PC-3 (cell line): ENCODE measurements around the gene PSMD14. TPM values are rescaled to one million over a fixed set of nuclear protein-coding genes. Genes with fewer than 3 reads are reported as not detected.

Experiments
- ATAC-seq: fragments of 200-7000 bp; cut with Tn5 transposase; 2 replicates; pipeline ENCODE4 v1.9.1; 2020; ENCODE audit warnings: mild to moderate bottlenecking, moderate library complexity
- BruUV-seq: library from RNA; stranded (reverse); fragments of 400-500 nt; replicated peaks from 2 replicates; lab custom pipeline; 2021; lab: Mats Ljungman, UMichigan
- CTCF ChIA-PET: fragments of 300-600 bp; sonication (Branson Sonifier 250); formaldehyde crosslinking; loops from one replicate; lab custom pipeline; 2022; ENCODE audit warnings: antibody characterized with exemption; lab: Charles Lee
- POLR2A ChIA-PET: fragments of 300-600 bp; sonication (Branson Sonifier 250); formaldehyde crosslinking; loops from one replicate; lab custom pipeline; 2022; ENCODE audit warnings: antibody characterized with exemption; ENCODE audit not compliant: unreplicated experiment; lab: Charles Lee
- DNase-seq: peaks from one replicate; pipeline ENCODE4 v3.0.0-alpha.2; 2015
- H2AFZ ChIP-seq: fragments of 300-600 bp; sonication (generic); 2 replicates; pipeline ENCODE4 v1.6.0; 2016; ENCODE audit warnings: antibody characterized with exemption, low read length
- H3F3A ChIP-seq: fragments of 300-600 bp; sonication (generic); one replicate; pipeline ENCODE4 v1.6.0; 2017; ENCODE audit warnings: antibody characterized with exemption, low read length, control low read depth, mild to moderate bottlenecking; ENCODE audit not compliant: unreplicated experiment
- H3K27ac ChIP-seq: fragments of 300-600 bp; sonication (generic); 2 replicates; pipeline ENCODE4 v1.5.1; 2016; ENCODE audit warnings: mild to moderate bottlenecking, low read length
- H3K27me3 ChIP-seq: fragments of 300-600 bp; sonication (generic); 2 replicates; pipeline ENCODE4 v1.6.1; 2016; ENCODE audit warnings: low read length, mixed read lengths
- H3K36me3 ChIP-seq: fragments of 300-600 bp; sonication (generic); 2 replicates; pipeline ENCODE4 v1.6.1; 2016; ENCODE audit warnings: low read depth, mixed run types, low read length, mixed read lengths
- H3K4me1 ChIP-seq: fragments of 300-600 bp; sonication (generic); 2 replicates; pipeline ENCODE4 v1.5.1; 2016; ENCODE audit warnings: low read length; ENCODE audit not compliant: insufficient read depth
- H3K4me2 ChIP-seq: fragments of 300-600 bp; sonication (generic); 2 replicates; pipeline ENCODE4 v1.6.0; 2016; ENCODE audit warnings: low read length
- H3K4me3 ChIP-seq: fragments of 300-600 bp; sonication (generic); 2 replicates; pipeline ENCODE4 v1.5.1; 2016; ENCODE audit warnings: mild to moderate bottlenecking, low read length, mixed read lengths
- H3K79me2 ChIP-seq: fragments of 300-600 bp; sonication (generic); 2 replicates; pipeline ENCODE4 v1.6.1; 2017; ENCODE audit warnings: low read length, mixed read lengths
- H3K9ac ChIP-seq: fragments of 300-600 bp; sonication (generic); 2 replicates; pipeline ENCODE4 v1.6.0; 2016; ENCODE audit warnings: mild to moderate bottlenecking, low read length
- H3K9me2 ChIP-seq: fragments of 300-600 bp; sonication (generic); replicated peaks from 2 replicates; pipeline ENCODE4 v1.6.1; 2016; ENCODE audit warnings: mixed run types, low read length, mixed read lengths
- H3K9me3 ChIP-seq: fragments of 300-600 bp; sonication (generic); 2 replicates; pipeline ENCODE4 v1.6.1; 2016; ENCODE audit warnings: low read length, mixed read lengths
- H4K20me1 ChIP-seq: fragments of 300-600 bp; sonication (generic); 2 replicates; pipeline ENCODE4 v1.6.1; 2016; ENCODE audit warnings: low read length, mixed read lengths
- EZH2 ChIP-seq: fragments of 300-600 bp; sonication (generic); IDR thresholded peaks from one replicate; pipeline ENCODE4 v1.6.1; 2017; ENCODE audit warnings: antibody characterized with exemption, mild to moderate bottlenecking, low read length; ENCODE audit not compliant: unreplicated experiment
- EZH2phosphoT487 ChIP-seq: fragments of 300-600 bp; sonication (generic); IDR thresholded peaks from 2 replicates; pipeline ENCODE4 v1.6.1; 2018; ENCODE audit warnings: mild to moderate bottlenecking, antibody characterized with exemption, low read length, borderline replicate concordance
- intact Hi-C: fragments of 100-400 bp; cut with micrococcal nuclease; formaldehyde crosslinking; loops from 2 replicates; pipeline ENCODE4 v1.9.0; 2023
- total RNA-seq: library from RNA; depleted of rRNA; stranded (reverse); fragments of >200 nt; gene quantifications from 2 replicates; pipeline ENCODE4 v1.2.3, GENCODE V29; 2014
- TF ChIP-seq, protein P1 (sequence below): fragments of 300-600 bp; sonication (generic); conservative IDR thresholded peaks from 2 replicates; pipeline ENCODE4 v1.5.1; 2017; ENCODE audit warnings: antibody characterized with exemption, low read depth, mild to moderate bottlenecking, low read length

PSMD14 gene
- total RNA-seq, 1 experiment from 2014 or later = 151 TPM

DNA sequence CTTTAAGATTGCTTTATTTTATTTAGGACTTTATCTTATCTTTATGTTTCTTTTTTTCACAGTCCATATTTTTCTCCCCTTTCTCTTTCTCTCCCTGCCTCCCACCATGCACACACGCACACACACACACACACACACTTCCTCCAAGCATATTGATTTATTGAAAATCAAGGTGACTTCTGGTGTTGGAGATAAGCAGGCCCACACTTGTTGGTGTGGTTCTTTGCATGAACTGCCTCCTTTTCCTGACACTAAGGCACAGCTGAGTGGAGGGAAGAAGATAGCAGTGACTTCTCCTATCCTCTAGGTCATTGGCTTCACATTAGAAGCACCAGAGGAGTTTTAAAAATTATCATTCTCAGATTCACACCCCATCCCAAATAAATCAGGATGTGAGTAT is 125.9 kb downstream of the PSMD14 start:
- Histone ChIP-seq H3K27ac (no peak overlapping the region), H3K9me3 (no peaks in the 10 kb centered on the region), H3K9me2 (no peaks in the 10 kb centered on the region), H3F3A (no peaks in the 10 kb centered on the region), H3K27me3 (no peaks in the 10 kb centered on the region), H3K9ac (no peak overlapping the region), H2AFZ (no peak overlapping the region), H3K4me1 (peaks cover 23% of the 10 kb centered on the region), H3K4me2 (no peak overlapping the region), H3K4me3 (no peak overlapping the region), H3K79me2 (no peaks in the 10 kb centered on the region), H4K20me1 (no peaks in the 10 kb centered on the region), H3K36me3 (no peaks in the 10 kb centered on the region)
- TF ChIP-seq, protein P1, sequence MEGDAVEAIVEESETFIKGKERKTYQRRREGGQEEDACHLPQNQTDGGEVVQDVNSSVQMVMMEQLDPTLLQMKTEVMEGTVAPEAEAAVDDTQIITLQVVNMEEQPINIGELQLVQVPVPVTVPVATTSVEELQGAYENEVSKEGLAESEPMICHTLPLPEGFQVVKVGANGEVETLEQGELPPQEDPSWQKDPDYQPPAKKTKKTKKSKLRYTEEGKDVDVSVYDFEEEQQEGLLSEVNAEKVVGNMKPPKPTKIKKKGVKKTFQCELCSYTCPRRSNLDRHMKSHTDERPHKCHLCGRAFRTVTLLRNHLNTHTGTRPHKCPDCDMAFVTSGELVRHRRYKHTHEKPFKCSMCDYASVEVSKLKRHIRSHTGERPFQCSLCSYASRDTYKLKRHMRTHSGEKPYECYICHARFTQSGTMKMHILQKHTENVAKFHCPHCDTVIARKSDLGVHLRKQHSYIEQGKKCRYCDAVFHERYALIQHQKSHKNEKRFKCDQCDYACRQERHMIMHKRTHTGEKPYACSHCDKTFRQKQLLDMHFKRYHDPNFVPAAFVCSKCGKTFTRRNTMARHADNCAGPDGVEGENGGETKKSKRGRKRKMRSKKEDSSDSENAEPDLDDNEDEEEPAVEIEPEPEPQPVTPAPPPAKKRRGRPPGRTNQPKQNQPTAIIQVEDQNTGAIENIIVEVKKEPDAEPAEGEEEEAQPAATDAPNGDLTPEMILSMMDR = no peak
- TF ChIP-seq EZH2 (no peak), EZH2phosphoT487 (no peak)
- ATAC-seq (no peak), DNase-seq (no peak)
- intact Hi-C loops = no loop called here
- ChIA-PET POLR2A (no interaction called here), CTCF (no interaction called here)
- BruUV-seq = no TSS peak

- DNase-seq = peak; percentile 84
- no peak overlapping the region for H3K27ac ChIP-seq
Measured at GRCh38 chr2:161436411-161436810, 128.2 kb downstream of the PSMD14 start.

GRCh38 chr2:161438598-161438997 is 130.4 kb downstream of the PSMD14 start:
- intact Hi-C loops = no loop called here
- no peaks in the 10 kb centered on the region for H3K79me2 ChIP-seq
- no peaks in the 10 kb centered on the region for H3F3A ChIP-seq
- no peak overlapping the region for H3K4me3 ChIP-seq
- BruUV-seq = no TSS peak
- ChIA-PET CTCF (no interaction called here), POLR2A (no interaction called here)
- no peaks in the 10 kb centered on the region for H3K9me2 ChIP-seq
- H4K20me1 ChIP-seq = no peaks in the 10 kb centered on the region
- H3K27me3 ChIP-seq = no peaks in the 10 kb centered on the region
- no peaks in the 10 kb centered on the region for H3K9me3 ChIP-seq
- no peak overlapping the region for H2AFZ ChIP-seq
- no peak overlapping the region for H3K27ac ChIP-seq
- H3K9ac ChIP-seq = no peak overlapping the region
- no peak for TF ChIP-seq EZH2
- TF ChIP-seq, protein P1 = no peak
- TF ChIP-seq EZH2phosphoT487 = no peak
- no peaks in the 10 kb centered on the region for H3K36me3 ChIP-seq
- peaks cover 23% of the 10 kb centered on the region for H3K4me1 ChIP-seq
- DNase-seq (no peak), ATAC-seq (no peak)
- no peak overlapping the region for H3K4me2 ChIP-seq

More at GRCh38 chr2:161436411-161436810, 128.2 kb downstream of the PSMD14 start:
- ChIA-PET POLR2A (interaction anchor here (0.7 to 0.8 kb wide), 2 partner anchors 19 to 128 kb away, joined by 3 read pairs; partner anchors contain the start of gene PSMD14), CTCF (interaction anchor here (1.0 kb wide), 1 partner anchor 119 kb away, joined by 6 read pairs; no protein-coding TSS in a partner anchor)
- Histone ChIP-seq H3K27me3 (no peaks in the 10 kb centered on the region), H3K79me2 (no peaks in the 10 kb centered on the region), H3K4me3 (no peak overlapping the region), H3K9ac (no peak overlapping the region), H3K4me1 (peaks cover 23% of the 10 kb centered on the region), H3K9me2 (no peaks in the 10 kb centered on the region), H2AFZ (no peak overlapping the region), H3K9me3 (no peaks in the 10 kb centered on the region), H3K36me3 (no peaks in the 10 kb centered on the region), H4K20me1 (no peaks in the 10 kb centered on the region), H3F3A (no peaks in the 10 kb centered on the region), H3K4me2 (peak overlapping the region; percentile 49)
- ATAC-seq = peak; percentile 91
- TF ChIP-seq, protein P1 = no peak
- TF ChIP-seq EZH2 = no peak
- TF ChIP-seq EZH2phosphoT487 = no peak
- intact Hi-C loops = loop anchor here (2.0 kb wide), 1 partner anchor 18 kb away; no protein-coding TSS in a partner anchor
- no TSS peak for BruUV-seq
